ENCODE results near the gene LARGE1. TPM values are rescaled to one million over a fixed set of nuclear protein-coding genes. Genes with fewer than 3 reads are reported as not detected.

LARGE1 gene
- total RNA-seq, 1 donor from 2014 or later = 2.4 TPM

DNA sequence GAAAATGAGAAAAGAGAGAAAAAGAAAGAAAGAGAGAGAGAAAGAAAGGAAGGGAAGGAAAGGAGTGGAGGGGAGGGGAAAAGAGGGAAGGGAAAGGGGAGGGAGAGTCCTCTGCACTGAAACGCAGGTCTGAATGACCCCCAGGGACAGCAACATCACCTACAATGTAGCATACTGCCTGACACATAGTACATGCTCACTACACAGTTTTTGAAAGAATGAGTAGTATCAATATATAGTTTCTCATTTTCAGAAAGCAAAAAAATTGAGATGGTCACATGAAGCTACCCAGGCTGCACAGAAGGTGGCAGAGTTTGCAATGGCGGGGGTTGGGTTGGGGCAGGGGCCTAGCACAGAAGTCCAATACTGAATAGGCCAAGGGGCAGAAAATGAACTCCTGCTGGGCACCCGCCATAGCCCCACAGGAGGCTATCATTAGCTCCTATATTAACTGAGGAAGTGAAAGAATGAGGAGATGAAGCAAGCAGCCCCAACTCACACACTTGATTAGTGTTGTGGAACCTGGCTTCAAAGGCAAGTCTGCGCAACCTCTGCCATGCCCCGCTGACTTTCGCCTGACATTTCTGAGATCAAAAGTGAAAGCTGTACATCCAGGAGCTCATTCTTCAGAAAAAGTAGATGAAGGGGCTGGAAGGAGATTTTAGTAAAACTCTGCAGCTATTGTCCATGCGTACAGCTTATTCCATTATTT, 620.9 kb downstream of the LARGE1 start:
- TF ChIP-seq, protein P1, sequence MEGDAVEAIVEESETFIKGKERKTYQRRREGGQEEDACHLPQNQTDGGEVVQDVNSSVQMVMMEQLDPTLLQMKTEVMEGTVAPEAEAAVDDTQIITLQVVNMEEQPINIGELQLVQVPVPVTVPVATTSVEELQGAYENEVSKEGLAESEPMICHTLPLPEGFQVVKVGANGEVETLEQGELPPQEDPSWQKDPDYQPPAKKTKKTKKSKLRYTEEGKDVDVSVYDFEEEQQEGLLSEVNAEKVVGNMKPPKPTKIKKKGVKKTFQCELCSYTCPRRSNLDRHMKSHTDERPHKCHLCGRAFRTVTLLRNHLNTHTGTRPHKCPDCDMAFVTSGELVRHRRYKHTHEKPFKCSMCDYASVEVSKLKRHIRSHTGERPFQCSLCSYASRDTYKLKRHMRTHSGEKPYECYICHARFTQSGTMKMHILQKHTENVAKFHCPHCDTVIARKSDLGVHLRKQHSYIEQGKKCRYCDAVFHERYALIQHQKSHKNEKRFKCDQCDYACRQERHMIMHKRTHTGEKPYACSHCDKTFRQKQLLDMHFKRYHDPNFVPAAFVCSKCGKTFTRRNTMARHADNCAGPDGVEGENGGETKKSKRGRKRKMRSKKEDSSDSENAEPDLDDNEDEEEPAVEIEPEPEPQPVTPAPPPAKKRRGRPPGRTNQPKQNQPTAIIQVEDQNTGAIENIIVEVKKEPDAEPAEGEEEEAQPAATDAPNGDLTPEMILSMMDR (IDR thresholded peaks at IDR 0.05; ENCODE audit: insufficient read depth, low read length, severe bottlenecking) = no peak
- Histone ChIP-seq H3K4me3 (ENCODE audit: low read depth, low read length) (no peak overlapping the region), H3K27me3 (ENCODE audit: control insufficient read depth, insufficient read depth, low read length) (no peaks in the 10 kb centered on the region), H3K36me3 (ENCODE audit: control insufficient read depth, insufficient read depth, low read length) (no peaks in the 10 kb centered on the region)
- FAIRE-seq (no peak), DNase-seq (ENCODE audit: low read depth) (peak; percentile 12)

DNA sequence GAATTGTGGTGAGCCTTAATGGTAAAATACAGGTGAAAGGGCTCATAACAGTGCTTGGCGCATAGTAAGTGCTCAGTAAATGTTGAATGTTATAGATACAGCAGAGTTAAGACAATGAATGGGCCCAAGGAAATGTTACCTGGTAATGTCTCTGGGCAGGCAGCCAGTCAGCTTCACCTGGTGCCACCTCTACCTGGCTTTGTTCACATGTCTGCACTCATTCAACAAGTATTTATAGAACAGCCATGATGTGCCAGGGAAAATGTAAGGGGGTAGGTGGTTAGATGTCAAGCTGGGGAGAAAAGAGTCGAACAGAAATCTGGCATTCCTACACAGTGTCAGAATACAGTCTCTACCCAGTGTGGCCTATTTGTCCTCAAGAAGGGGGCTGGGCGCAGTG, 623.3 kb downstream of the LARGE1 start:
- TF ChIP-seq, protein P1 (IDR thresholded peaks at IDR 0.05; ENCODE audit: insufficient read depth, low read length, severe bottlenecking) = no peak
- H3K36me3 ChIP-seq (ENCODE audit: control insufficient read depth, insufficient read depth, low read length) = no peaks in the 10 kb centered on the region
- DNase-seq (ENCODE audit: low read depth) = no peak
- no peaks in the 10 kb centered on the region for H3K27me3 ChIP-seq (ENCODE audit: control insufficient read depth, insufficient read depth, low read length)
- FAIRE-seq = no peak
- no peak overlapping the region for H3K4me3 ChIP-seq (ENCODE audit: low read depth, low read length)

DNA sequence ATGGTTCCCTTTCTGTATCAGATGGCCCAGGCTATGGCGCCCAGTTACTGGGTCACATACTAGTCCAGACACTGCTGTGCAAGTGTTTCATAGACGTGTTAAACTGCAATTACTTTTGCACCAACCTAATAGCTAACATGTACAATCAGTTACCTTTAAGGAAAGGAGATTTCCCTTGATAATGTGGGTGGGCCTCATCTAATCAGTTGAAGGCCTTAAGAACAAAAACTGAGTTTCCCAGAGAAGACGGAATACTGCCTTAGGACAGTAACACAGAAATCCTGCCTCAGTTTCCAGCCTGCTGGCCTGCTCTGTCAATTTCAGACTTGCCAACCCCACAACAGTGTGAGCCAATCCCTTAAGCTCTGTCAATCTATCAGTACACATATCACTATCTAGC, 632.2 kb downstream of the LARGE1 start:
- no peak for DNase-seq (ENCODE audit: low read depth)
- no peak for FAIRE-seq
- Histone ChIP-seq H3K27me3 (ENCODE audit: control insufficient read depth, insufficient read depth, low read length) (no peaks in the 10 kb centered on the region), H3K36me3 (ENCODE audit: control insufficient read depth, insufficient read depth, low read length) (no peaks in the 10 kb centered on the region), H3K4me3 (ENCODE audit: low read depth, low read length) (no peak overlapping the region)
- TF ChIP-seq, protein P1 (IDR thresholded peaks at IDR 0.05; ENCODE audit: insufficient read depth, low read length, severe bottlenecking) = no peak

DNA sequence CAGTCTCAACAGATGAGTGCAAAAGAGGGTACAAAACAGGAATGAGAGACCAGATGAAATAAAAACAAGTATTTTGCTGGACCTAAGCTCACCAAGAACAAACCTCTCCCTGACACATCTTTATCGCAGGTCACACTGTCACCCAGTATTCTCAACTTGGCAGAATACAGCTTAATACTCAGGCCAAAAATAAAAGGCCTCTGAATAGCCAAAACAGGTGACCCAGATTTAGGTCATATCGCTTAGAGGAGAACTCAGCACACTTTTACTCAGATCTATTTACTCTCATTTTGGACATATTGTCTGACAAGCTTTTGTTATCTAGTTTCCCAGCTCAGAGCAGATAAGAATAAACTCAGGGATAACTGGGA, 645.2 kb downstream of the LARGE1 start:
- TF ChIP-seq, protein P1 (IDR thresholded peaks at IDR 0.05; ENCODE audit: insufficient read depth, low read length, severe bottlenecking) = no peak
- FAIRE-seq = no peak

DNA sequence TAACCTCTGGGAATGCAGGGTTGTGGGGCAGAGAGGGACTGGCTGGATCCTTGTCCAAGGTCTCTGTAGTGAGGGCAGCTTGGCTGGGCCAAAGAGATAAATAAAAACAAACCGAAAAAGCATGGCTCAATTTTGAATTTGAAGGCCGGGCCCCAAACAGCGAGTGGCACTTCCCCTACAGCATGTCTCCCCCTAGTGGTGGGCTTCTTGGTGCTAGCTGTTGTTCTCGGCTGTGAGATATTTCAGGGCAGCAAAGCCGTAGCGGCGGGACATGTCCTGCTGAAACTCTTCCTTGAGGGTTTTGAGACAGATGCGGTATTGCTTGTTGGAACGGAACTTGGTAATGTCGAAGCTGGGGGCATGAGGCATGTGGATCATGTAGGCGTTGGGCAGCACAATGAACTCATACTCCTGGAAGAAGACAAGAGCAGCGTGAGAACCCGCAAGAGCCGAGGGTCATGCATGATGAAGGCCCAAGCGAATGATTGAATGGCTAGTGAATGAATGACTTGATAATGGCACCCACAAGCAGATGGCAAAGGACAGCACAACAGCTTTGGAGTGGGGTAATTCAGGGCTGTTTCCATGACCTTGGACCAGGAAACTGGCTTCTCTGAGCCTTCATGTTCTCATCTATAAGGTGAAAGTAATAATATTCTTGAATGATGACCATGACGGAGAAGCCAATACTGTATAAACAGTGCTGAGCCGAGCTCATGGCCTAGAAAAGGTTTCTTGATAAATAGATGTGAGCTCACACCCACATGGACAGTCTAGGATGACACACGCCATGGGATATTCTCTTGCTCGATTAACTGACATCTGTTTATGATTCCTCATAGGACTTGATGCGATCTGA, 645.8 kb downstream of the LARGE1 start:
- FAIRE-seq (no peak), DNase-seq (ENCODE audit: low read depth) (no peak)
- Histone ChIP-seq H3K36me3 (ENCODE audit: control insufficient read depth, insufficient read depth, low read length) (no peaks in the 10 kb centered on the region), H3K27me3 (ENCODE audit: control insufficient read depth, insufficient read depth, low read length) (no peaks in the 10 kb centered on the region), H3K4me3 (ENCODE audit: low read depth, low read length) (no peak overlapping the region)
- TF ChIP-seq, protein P1 (IDR thresholded peaks at IDR 0.05; ENCODE audit: insufficient read depth, low read length, severe bottlenecking) = peak; percentile 34

More for the DNA sequence above, 645.2 kb downstream of the LARGE1 start:
- DNase-seq (ENCODE audit: low read depth) = no peak
- H3K4me3 ChIP-seq (ENCODE audit: low read depth, low read length) = no peak overlapping the region
- no peaks in the 10 kb centered on the region for H3K27me3 ChIP-seq (ENCODE audit: control insufficient read depth, insufficient read depth, low read length)
- no peaks in the 10 kb centered on the region for H3K36me3 ChIP-seq (ENCODE audit: control insufficient read depth, insufficient read depth, low read length)
